GM19193 (cell line): ENCODE data around the gene B4GALNT4.

Experiments used
- POLR2A ChIP-seq: IDR thresholded peaks from 4 replicates; pipeline ENCODE4 v1.6.1; 2011; ENCODE audit not compliant: insufficient read depth, insufficient read length; ENCODE audit errors: extremely low read depth

B4GALNT4 gene

GRCh38 chr11:415640-416041 is 46.3 kb downstream of the B4GALNT4 start:
- no peak for TF ChIP-seq POLR2A

GRCh38 chr11:416051-416756 is 46.9 kb downstream of the B4GALNT4 start:
- no peak for TF ChIP-seq POLR2A

- TF ChIP-seq POLR2A, result no peak
These were observed 47.7 kb downstream of the B4GALNT4 start for GRCh38 chr11:416757-417621.

GRCh38 chr11:417652-418342 is 48.5 kb downstream of the B4GALNT4 start:
- TF ChIP-seq POLR2A, result no peak

GRCh38 chr11:418343-419247 is 49.3 kb downstream of the B4GALNT4 start:
- no peak for TF ChIP-seq POLR2A

- TF ChIP-seq POLR2A, result no peak
These were observed 50.1 kb downstream of the B4GALNT4 start for GRCh38 chr11:419248-420005.

GRCh38 chr11:420054-420910 is 51.0 kb downstream of the B4GALNT4 start:
- TF ChIP-seq POLR2A, result no peak

GRCh38 chr11:420911-421321 is 51.6 kb downstream of the B4GALNT4 start:
- TF ChIP-seq POLR2A, result no peak

GRCh38 chr11:422249-422656 is 53.0 kb downstream of the B4GALNT4 start:
- TF ChIP-seq POLR2A, result no peak

- no peak for TF ChIP-seq POLR2A
These were observed 54.9 kb downstream of the B4GALNT4 start for GRCh38 chr11:424232-424631.

GRCh38 chr11:425301-425700 is 56.0 kb downstream of the B4GALNT4 start:
- no peak for TF ChIP-seq POLR2A

- TF ChIP-seq POLR2A, result no peak
These were observed 57.6 kb downstream of the B4GALNT4 start for GRCh38 chr11:426851-427250.

- no peak for TF ChIP-seq POLR2A
These were observed 59.0 kb downstream of the B4GALNT4 start for GRCh38 chr11:428295-428694.
